Stomach (tissue), 4 donors: ENCODE data around the gene CCDC91.

ENCODE experiments used
- POLR2A ChIP-seq, 4 donors: fragments of 450-650 bp; IDR thresholded peaks; one replicate each; pipeline ENCODE4 v1.6.1; 2016; ENCODE audit warnings: antibody characterized with exemption in 4 of 4, control low read depth in 2 of 4, mild to moderate bottlenecking in 1 of 4, moderate library complexity in 1 of 4
- POLR2AphosphoS5 ChIP-seq, 3 donors: sonication (generic); formaldehyde crosslinking; IDR thresholded peaks; one replicate each; pipeline ENCODE4 v1.6.1; 2016; ENCODE audit warnings: antibody characterized with exemption in 3 of 3
- TF ChIP-seq, protein P1 (sequence below), 7 experiments: fragments of 450-650 bp in 4 of 7; fragments of 200-600 bp in 3 of 7; sonication (generic) in 3 of 7; IDR thresholded peaks; one replicate each; pipeline ENCODE4 v1.5.1; 2016 to 2019; ENCODE audit warnings: antibody characterized with exemption in 7 of 7, control low read depth in 2 of 7, mild to moderate bottlenecking in 1 of 7

DNA sequence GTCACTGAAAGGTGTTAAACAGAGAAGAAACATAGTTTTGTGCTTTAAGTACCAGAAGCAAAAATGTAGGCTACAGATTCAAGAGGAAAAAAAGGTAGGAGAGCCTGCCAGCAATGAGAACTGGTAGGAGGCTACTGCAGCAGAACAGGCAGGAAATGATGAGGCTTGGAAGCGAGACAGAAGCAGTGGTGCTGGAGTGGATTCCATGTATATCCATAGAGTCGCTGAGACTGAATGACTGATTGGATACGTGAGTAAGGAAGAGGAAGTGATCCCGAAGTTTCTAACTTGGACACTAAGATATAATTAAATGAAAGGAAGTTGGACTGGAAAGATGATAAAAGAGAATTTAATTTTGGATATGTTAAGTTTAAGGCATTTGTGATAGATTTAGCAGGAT, 45.0 kb upstream of the CCDC91 start:
- TF ChIP-seq, protein P1, sequence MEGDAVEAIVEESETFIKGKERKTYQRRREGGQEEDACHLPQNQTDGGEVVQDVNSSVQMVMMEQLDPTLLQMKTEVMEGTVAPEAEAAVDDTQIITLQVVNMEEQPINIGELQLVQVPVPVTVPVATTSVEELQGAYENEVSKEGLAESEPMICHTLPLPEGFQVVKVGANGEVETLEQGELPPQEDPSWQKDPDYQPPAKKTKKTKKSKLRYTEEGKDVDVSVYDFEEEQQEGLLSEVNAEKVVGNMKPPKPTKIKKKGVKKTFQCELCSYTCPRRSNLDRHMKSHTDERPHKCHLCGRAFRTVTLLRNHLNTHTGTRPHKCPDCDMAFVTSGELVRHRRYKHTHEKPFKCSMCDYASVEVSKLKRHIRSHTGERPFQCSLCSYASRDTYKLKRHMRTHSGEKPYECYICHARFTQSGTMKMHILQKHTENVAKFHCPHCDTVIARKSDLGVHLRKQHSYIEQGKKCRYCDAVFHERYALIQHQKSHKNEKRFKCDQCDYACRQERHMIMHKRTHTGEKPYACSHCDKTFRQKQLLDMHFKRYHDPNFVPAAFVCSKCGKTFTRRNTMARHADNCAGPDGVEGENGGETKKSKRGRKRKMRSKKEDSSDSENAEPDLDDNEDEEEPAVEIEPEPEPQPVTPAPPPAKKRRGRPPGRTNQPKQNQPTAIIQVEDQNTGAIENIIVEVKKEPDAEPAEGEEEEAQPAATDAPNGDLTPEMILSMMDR (IDR thresholded peaks at IDR 0.05), result no peak
- TF ChIP-seq POLR2AphosphoS5 (IDR thresholded peaks at IDR 0.05), result no peak
- TF ChIP-seq POLR2A (IDR thresholded peaks at IDR 0.05), result no peak
